ENCODE data around the gene C6orf47. TPM values are rescaled to one million over a fixed set of nuclear protein-coding genes. Genes with fewer than 3 reads are reported as not detected.
A peak's percentile ranks its signal among the peaks of the same experiment; 100 is the strongest.

Gene C6orf47
- total and polyA plus RNA-seq, 4 donors = 2.0 to 10.8 (median 7.4) TPM

DNA sequence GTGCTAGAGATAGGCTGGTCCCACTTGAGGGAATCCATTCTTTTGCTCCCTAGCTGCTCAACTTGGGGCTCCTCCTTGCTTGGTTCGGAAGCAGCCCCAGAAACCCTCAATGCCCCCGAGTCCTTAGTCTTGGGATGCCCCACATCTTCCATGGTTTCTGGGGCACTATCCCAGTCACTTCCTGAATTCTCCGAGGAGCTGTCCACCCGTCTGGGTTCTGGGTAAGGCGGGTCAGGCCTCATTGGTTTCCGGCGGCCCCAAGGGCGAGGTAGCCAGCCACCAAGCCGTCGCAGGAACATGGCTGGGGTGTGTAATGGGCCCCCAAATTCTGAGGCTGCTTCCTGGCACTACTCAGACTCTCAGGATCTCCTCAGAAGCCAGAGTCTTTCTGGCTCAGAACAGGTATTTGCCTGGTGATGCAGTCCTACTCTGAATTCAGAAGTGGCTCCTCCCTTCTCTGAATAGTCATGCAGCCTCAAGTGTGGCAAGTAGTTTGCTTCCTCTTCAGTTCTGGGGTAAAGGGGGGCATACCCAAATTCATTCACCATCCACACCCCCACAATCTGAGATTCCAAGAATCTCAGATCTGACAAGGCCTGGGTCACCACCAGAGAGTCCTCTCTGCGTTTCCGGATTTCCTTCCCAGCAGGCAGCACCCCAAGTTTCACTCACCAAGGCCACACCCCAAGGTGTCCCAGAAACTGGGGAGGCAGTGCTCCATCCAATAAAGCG lies 763 bp downstream of the C6orf47 start:
- no peak for DNase-seq (ENCODE audit: low spot score)
- 37% methylated on average over 13 of the region's 13 CpGs for WGBS
- Histone ChIP-seq H3K9ac (ENCODE audit: low read depth in 1 of 2, low read length in 2 of 2) (peak overlapping the region; percentile 87 to 96), H3K36me3 (ENCODE audit: control insufficient read depth in 4 of 4, insufficient read depth in 3 of 4, low read depth in 1 of 4, low read length in 3 of 4) (peaks cover 0 to 7% (median 6%) of the 10 kb centered on the region in 4 donors), H3K9me3 (ENCODE audit: control insufficient read depth in 4 of 4, low read length in 3 of 4) (no peaks in the 10 kb centered on the region), H3K4me1 (ENCODE audit: control insufficient read depth in 4 of 4, insufficient read depth in 4 of 4, low read length in 3 of 4) (peaks cover 20 to 83% (median 72%) of the 10 kb centered on the region in 4 donors), H3K27me3 (ENCODE audit: control insufficient read depth in 4 of 4, insufficient read depth in 4 of 4, low read length in 3 of 4) (no peaks in the 10 kb centered on the region), H3K4me3 (ENCODE audit: low read depth in 1 of 3, low read length in 3 of 3) (peak overlapping the region; percentile 65 to 82 (median 67)), H3K27ac (ENCODE audit: low read depth in 1 of 2, low read length in 2 of 2) (peak overlapping the region; percentile 81 to 90)
- no peak for TF ChIP-seq RAD21 (IDR thresholded peaks at IDR 0.05)
- TF ChIP-seq, protein P1, sequence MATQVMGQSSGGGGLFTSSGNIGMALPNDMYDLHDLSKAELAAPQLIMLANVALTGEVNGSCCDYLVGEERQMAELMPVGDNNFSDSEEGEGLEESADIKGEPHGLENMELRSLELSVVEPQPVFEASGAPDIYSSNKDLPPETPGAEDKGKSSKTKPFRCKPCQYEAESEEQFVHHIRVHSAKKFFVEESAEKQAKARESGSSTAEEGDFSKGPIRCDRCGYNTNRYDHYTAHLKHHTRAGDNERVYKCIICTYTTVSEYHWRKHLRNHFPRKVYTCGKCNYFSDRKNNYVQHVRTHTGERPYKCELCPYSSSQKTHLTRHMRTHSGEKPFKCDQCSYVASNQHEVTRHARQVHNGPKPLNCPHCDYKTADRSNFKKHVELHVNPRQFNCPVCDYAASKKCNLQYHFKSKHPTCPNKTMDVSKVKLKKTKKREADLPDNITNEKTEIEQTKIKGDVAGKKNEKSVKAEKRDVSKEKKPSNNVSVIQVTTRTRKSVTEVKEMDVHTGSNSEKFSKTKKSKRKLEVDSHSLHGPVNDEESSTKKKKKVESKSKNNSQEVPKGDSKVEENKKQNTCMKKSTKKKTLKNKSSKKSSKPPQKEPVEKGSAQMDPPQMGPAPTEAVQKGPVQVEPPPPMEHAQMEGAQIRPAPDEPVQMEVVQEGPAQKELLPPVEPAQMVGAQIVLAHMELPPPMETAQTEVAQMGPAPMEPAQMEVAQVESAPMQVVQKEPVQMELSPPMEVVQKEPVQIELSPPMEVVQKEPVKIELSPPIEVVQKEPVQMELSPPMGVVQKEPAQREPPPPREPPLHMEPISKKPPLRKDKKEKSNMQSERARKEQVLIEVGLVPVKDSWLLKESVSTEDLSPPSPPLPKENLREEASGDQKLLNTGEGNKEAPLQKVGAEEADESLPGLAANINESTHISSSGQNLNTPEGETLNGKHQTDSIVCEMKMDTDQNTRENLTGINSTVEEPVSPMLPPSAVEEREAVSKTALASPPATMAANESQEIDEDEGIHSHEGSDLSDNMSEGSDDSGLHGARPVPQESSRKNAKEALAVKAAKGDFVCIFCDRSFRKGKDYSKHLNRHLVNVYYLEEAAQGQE (IDR thresholded peaks at IDR 0.05) = peak; percentile 97
- no peak for TF ChIP-seq YY1 (IDR thresholded peaks at IDR 0.05)
- no peak for TF ChIP-seq ATF3 (IDR thresholded peaks at IDR 0.05)

DNA sequence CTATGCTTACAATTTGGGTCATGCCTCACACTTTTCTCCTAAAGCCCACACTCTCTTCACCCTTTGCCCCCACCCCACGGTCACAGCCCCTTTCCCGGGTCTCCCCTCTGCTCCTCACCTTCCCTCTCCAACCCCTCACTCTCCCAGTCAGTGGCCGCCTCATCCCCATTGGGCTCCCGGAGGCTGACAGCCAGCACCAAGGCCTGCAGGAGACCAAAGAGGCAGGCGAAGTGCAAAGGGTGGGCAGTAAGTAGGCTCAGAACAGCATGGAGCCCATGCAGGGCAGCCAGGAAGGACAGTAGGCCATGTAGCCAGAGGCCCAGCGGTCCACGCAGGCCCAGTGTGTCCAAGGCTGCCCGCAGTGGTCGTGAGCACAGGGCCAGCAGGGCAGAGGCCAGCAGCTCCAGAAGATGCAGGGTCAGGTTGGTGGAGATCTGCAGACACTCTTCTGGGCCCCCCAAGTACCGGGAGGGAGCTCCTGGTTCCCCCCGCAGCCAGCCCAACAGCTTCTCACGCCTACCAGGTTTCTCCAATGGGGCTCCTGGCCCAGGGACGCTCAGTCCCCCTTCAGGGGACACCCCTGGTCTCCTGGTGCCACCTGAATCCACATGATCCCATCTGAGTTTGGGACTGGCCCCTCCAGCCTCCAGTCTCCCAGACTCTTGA lies 1.5 kb downstream of the C6orf47 start:
- no peaks in the 10 kb centered on the region for H3K9me3 ChIP-seq (ENCODE audit: control insufficient read depth in 4 of 4, low read length in 3 of 4)
- TF ChIP-seq RXRA (IDR thresholded peaks at IDR 0.05) = no peak
- TF ChIP-seq ATF3 (IDR thresholded peaks at IDR 0.05) = no peak
- TF ChIP-seq HNF4G (IDR thresholded peaks at IDR 0.05) = no peak
- no peak for TF ChIP-seq HNF4A (conservative IDR thresholded peaks at IDR 0.05)
- TF ChIP-seq, protein P1 (IDR thresholded peaks at IDR 0.05) = no peak
- TF ChIP-seq, protein P2, sequence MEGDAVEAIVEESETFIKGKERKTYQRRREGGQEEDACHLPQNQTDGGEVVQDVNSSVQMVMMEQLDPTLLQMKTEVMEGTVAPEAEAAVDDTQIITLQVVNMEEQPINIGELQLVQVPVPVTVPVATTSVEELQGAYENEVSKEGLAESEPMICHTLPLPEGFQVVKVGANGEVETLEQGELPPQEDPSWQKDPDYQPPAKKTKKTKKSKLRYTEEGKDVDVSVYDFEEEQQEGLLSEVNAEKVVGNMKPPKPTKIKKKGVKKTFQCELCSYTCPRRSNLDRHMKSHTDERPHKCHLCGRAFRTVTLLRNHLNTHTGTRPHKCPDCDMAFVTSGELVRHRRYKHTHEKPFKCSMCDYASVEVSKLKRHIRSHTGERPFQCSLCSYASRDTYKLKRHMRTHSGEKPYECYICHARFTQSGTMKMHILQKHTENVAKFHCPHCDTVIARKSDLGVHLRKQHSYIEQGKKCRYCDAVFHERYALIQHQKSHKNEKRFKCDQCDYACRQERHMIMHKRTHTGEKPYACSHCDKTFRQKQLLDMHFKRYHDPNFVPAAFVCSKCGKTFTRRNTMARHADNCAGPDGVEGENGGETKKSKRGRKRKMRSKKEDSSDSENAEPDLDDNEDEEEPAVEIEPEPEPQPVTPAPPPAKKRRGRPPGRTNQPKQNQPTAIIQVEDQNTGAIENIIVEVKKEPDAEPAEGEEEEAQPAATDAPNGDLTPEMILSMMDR (IDR thresholded peaks at IDR 0.05; ENCODE audit: low read depth, low read length, missing input control) = no peak
- TF ChIP-seq SP1 (IDR thresholded peaks at IDR 0.05) = no peak
- no peak for TF ChIP-seq FOXA1 (IDR thresholded peaks at IDR 0.05)
- TF ChIP-seq ZBTB33 (IDR thresholded peaks at IDR 0.05) = no peak
- TF ChIP-seq RAD21 (IDR thresholded peaks at IDR 0.05) = no peak
- no peak for TF ChIP-seq FOXA2 (IDR thresholded peaks at IDR 0.05)
- no peak for TF ChIP-seq NR2F2 (IDR thresholded peaks at IDR 0.05)
- TF ChIP-seq EGR1 (IDR thresholded peaks at IDR 0.05; ENCODE audit: low read depth in 2 of 2) = no peak
- no peak for TF ChIP-seq YY1 (IDR thresholded peaks at IDR 0.05)
- no peak for TF ChIP-seq GABPA (IDR thresholded peaks at IDR 0.05 in 1 of 2, conservative IDR thresholded peaks at IDR 0.05 in 1 of 2)
- no peak overlapping the region for H3K9ac ChIP-seq (ENCODE audit: low read depth in 1 of 2, low read length in 2 of 2)
- peak overlapping the region; percentile 26 to 90 for H3K27ac ChIP-seq (ENCODE audit: low read depth in 1 of 2, low read length in 2 of 2)
- peak overlapping the region; percentile 65 to 82 (median 67) for H3K4me3 ChIP-seq (ENCODE audit: low read depth in 1 of 3, low read length in 3 of 3)
- H3K36me3 ChIP-seq (ENCODE audit: control insufficient read depth in 4 of 4, insufficient read depth in 3 of 4, low read depth in 1 of 4, low read length in 3 of 4) = peaks cover 0 to 7% (median 6%) of the 10 kb centered on the region in 4 donors
- no peak for DNase-seq (ENCODE audit: low spot score)
- H3K27me3 ChIP-seq (ENCODE audit: control insufficient read depth in 4 of 4, insufficient read depth in 4 of 4, low read length in 3 of 4) = no peaks in the 10 kb centered on the region
- WGBS = 88% methylated on average over 13 of the region's 13 CpGs
- peaks cover 20 to 86% (median 72%) of the 10 kb centered on the region in 4 donors for H3K4me1 ChIP-seq (ENCODE audit: control insufficient read depth in 4 of 4, insufficient read depth in 4 of 4, low read length in 3 of 4)

Measured in liver (tissue), 9 donors.